T-helper 2 cell treated with Interferon-gamma antibody and Interleukin-4, amounts not matched to agents 100 ng/mL and 5 ng/mL, for 36 hours (primary cell): ENCODE measurements around the gene NMU. TPM values are rescaled to one million over a fixed set of nuclear protein-coding genes. Genes with fewer than 3 reads are reported as not detected.
"Not testable (repeated sequence)": the region's sequence is repeated elsewhere in the genome, so short reads cannot be mapped to it uniquely, and the experiment has no call there.

Experiments
- intact Hi-C: fragments of 100-400 bp; cut with micrococcal nuclease; formaldehyde crosslinking; loops from one replicate; pipeline ENCODE4 v1.15.1; 2023
- total RNA-seq: library from RNA; stranded (reverse); gene quantifications from 2 replicates; pipeline ENCODE4 v1.2.3, GENCODE V29; 2022

The NMU gene, protein sequence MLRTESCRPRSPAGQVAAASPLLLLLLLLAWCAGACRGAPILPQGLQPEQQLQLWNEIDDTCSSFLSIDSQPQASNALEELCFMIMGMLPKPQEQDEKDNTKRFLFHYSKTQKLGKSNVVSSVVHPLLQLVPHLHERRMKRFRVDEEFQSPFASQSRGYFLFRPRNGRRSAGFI
- total RNA-seq: not detected in 2 replicates

DNA sequence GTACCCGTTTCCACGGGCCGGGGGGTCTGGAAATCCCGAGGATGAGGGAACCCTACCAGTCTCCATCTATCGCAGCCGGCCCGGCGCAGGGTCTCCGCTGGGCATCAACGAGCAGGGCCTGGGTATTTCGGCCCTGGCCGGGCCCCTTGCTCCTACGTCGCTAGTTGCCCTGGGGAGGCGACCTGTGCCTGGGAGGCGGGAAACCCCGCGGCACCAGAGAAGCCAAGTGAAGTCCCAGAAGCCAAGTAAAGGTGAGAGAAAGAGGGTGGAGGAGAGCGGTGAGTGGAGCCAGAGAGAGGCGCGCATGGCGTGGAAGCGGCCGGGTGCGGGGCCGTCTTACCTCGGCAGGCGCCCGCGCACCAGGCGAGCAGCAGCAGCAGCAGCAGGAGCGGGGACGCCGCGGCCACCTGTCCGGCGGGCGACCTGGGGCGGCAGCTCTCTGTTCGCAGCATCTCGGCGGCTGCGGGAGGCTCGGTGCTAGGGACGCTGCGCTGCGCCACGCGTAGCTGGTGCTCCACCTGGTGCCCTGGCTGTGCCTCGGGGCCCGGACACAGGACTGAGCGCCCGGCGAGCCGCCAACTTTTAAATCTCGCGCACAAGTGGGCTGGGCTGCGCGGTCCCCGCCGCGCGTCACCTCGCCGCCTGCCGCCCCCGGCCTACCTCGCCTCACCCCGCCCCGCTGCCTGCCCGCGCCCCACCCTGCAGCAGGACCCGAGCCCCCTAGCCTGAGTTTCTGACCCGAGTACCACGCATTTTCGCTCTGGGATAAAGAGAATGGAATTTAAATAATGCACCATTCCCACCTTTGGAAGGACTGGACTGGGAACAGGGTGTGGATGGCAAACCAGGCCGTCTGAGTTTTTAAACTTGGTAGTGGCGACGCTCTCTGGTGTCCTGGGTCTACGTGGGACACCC is at the start of gene NMU:
Gene NMU, minus strand, starts transcription at position 558 of the 915 bp plus-strand sequence. Its CDS starts 106 bp downstream, at position 452.
- intact Hi-C loops: no loop called here

DNA sequence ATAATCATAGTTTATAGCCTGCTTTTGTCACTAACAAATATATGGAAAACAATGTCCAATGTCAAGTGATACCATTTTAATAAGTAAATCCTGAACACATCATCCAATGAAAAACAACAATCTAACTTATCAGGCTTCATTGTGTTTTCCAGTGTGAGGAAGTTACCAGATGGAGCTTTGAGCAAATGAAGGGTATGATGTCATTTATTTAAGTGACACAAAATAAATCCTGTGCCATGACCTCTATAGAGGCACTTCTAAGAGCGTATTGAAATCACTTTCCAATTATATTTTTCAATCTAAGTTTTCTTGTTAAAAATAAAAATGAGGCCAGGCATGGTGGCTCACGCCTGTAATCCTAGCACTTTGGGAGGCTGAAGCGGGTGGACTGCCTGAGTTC is 48.2 kb upstream of the NMU start:
- intact Hi-C loops: no loop called here

DNA sequence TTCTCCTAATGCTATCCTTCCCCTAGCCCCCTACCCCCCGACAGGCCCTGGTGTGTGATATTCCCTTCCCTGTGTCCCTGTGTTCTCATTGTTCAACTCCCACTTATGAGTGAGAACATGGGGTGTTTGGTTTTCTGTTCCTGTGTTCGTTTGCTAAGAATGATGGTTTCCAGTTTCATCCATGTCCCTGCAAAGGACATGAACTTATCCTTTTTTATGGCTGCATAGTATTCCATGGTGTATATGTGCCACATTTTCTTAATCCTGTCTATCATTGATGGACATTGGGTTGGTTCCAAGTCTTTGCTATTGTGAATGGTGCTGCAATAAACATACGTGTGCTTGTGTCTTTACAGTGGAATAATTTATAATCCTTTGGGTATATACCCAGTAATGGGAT is 46.7 kb upstream of the NMU start:
- intact Hi-C loops: not testable (repeated sequence)

DNA sequence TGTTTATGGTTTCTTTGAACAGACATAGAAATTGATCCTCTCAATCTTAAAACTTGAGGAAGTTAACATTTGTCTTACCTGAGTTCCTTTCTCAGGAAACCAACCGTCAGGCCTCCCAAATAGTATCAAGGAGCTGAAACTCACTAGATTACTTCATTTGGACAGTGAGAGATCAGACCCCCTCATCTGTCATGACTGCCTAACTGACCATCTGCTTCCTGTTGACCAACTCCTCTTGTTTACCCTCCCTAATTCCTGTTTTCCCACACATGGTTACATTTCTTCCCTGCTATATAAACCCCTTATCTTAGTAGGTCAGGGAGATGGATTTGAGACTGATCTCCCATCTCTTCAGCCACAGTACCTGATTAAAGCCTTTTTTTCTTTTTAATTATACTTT is 46.2 kb upstream of the NMU start:
- intact Hi-C loops: no loop called here

DNA sequence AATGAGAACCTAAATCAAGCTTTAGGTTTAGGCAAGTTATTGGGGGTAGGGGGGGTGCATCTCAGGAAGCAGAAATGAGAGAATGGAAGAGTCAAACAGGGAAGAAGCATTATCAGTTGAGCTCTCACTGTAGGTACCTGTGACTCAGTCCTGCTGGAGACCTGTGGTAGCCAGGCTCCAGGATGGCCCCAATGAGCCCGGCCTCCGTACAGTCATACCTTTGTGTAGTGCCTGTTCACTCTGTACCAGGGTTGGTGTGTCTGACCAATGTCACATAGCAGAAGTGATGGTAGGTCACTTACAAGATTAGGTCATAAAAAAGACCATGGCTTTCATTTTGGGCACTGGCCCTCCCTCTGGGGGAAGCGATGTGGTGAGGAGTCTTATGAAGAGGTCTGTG is 45.3 kb upstream of the NMU start:
- intact Hi-C loops: no loop called here

DNA sequence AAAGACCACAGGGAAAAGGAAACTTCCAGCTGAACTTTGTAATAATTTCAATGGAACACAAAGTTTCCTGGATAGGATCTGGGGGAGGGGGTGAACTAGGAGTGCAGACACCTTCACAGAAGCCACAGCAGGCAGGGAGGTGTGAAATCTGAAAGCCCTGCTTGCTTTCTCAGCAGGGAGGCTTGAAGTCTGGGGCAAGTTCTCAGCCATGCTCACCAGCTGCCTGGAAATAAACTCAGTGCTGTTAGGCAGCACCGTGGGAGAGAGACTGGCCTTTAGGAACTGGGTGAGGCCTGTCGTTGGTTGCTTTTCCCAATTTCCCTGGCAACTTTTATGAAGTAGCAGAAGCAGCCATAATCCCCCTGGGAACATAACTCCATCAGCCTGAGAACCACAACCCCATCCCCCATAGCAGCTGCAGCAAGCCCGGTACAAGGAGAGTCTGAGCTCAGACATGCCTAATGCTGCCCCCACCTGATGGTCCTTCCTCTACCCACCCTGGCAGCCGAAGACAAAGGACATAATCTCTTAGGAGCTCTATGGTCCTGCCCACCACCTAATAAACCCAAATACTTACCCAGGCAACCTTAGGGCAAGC is 39.2 kb upstream of the NMU start:
- intact Hi-C loops: no loop called here

DNA sequence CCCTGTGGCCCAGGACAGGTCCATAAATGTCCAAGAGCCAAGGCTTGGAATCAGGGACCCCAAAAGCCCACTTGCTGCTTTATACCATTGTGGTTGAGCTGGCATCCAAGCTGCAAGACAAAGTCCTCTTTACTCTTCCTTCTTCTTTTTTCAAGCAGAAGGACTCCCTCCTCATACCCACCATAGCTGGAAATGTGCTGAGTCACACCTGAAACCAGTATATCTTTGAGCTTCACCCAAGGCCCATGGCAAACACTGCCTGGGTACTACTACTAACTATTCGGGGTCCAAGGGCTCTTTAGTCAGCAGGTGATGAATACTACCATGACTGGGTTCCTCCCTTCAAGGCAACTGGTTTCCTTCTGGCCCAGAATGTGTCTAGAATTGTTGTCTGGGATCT is 37.3 kb upstream of the NMU start:
- intact Hi-C loops: no loop called here

DNA sequence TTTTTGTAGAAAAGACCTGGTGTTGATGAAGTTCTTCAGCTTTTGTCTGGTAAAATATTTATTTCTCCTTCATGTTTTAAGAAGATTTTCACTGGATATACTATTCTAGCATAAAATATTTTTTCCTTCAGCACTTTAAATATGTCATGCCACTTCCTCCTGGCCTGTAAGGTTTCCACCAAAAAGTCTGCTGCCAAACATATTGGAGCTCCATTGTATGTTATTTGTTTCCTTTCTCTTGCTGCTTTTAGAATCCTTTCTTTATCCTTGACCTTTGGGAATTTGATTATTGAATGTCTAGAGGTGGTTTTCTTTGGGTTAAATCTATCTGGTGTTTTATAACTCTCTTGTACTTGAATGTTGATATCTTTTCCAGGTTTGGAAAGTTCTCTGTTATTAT is 35.6 kb upstream of the NMU start:
- intact Hi-C loops: no loop called here

DNA sequence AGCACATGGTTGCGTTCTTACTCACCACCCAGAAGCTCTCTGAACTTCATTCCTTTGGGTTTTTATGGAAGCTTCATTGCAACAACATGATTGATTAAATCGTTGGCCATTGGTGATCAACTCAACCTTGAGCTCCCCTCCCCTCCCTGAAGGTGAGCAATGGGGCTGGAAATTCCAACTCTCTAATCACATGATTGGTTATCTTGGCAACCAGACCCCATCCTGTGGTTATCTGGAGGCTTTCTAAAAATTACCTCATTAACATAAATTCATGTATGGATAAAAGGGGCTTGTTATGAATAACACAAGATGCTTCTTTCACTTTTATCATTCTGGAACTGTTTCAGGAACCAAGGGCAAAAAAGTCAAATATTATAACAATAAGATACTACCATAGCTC is 34.6 kb upstream of the NMU start:
- intact Hi-C loops: no loop called here

DNA sequence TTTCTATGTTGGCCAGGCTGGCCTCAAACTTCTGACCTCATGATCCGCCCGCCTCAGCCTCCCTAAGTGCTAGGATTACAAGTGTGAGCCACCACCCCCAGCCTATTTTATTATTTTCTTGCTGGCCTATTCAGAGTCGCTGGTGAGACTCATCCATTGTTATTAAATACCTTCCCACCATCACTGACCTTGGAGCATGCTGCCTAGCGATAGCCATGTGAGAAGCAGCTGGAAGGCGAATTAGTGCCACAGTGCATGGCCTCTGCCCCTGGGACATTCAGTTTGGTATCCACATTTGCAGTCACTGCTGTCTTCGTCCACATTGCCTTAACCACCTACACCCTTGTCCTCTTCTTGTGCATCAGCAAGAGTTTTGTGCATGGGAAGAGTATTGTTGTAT is 32.4 kb upstream of the NMU start:
- intact Hi-C loops: no loop called here

DNA sequence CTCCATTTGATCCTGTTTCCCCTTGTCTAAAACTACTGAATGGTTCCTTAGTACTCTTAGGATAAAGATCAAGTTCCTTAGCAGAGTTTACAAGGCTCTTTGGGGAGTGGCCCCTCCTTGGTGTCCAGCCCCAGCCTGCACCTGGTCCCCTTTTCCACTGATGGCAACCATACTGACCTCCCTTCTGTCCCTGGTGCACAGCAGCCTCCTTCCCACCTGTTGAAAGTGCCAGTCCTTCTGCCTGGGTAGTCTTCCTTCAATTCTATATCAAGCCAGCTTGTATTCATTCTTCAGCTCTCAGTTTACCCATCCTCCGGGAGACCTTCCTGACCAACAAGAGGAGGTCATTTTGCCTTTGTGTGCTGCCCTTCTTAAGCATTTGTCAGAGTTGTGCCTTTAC is 30.4 kb upstream of the NMU start:
- intact Hi-C loops: no loop called here

DNA sequence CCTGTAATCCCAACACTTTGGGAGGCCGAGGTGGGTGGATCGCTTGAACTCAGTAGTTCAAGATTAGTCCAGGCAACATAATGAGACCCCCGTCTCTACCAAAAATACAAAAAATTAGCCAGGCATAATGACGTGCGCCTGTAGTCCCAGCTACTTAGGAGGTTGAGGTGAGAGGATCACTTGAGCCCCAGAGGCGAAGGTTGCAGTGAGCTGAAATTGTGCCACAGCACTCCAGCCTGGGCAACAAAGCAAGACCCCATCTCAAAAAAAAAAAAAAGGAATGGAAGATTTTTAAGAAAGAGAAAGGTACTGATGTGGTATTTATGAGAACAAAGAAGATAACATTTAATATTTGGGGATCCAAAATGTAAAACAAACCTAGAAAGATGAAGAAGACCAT is 27.0 kb upstream of the NMU start:
- intact Hi-C loops: no loop called here

DNA sequence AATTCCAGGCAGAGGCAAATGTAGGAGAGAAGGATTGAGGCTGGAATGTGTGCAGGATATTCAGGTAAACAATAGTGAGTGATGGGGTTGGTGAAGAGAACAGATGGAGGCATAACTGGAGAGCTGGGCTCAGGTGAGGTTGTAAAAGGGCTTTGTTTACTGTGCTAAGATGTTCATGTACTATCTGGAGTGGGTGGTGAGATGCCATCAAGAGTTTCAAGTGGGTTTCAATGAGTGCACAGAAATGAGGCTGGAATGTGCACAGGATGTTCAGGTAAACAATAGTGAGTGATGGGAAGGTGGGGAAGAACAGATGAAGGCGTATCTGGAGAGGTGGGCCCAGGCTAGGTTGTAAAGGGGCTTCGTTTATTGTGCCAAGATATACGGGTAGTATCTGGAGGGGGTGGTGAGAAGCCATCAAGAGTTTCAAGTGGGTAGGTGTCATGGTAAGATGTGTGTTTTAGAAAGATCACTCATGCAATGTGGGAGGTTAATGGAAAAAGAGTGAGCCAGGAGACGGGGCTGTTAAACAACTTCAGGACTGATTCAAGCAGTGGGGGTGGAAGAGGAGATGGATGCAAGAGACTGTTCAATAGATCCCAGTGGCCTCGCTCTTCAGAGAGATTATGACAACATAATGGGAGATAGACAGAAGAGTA is 25.4 kb upstream of the NMU start:
- intact Hi-C loops: no loop called here

DNA sequence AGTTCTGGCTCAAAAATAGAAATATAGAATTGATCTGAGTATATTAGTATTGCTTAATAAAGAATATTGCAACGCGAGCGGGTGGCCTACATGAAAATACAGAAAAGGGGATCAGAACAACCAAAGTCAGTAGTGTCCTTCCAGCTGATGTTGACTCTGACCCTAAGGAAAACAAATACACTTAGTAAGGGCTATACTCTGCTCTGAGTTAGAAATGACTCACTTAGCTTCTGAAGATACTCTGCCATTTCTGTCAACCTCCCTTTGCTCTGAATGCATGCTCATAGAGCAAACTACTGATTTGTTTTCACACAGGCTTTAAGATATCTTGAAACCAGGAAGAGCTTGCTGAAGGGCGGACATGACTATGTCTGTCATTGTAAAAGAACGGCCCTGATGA is 22.6 kb upstream of the NMU start:
- intact Hi-C loops: no loop called here

DNA sequence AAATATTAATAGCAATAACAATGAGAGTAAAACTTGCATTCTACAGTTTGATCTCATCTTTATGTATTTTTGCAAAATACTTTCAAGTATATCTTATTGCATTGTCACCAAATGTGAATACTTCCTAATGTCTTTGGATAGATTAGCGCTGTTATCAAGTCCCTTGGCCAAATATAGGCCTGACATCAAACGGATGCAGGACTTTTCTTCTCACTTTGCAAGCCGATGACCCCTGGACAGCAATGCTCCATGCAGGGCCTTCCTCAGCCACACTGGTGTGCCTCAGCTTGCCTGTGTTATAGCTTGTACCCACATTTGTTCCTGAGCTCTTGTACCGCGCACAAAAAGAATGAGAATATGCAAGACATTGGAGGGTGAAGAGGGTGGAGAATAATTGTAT is 18.0 kb upstream of the NMU start:
- intact Hi-C loops: no loop called here

DNA sequence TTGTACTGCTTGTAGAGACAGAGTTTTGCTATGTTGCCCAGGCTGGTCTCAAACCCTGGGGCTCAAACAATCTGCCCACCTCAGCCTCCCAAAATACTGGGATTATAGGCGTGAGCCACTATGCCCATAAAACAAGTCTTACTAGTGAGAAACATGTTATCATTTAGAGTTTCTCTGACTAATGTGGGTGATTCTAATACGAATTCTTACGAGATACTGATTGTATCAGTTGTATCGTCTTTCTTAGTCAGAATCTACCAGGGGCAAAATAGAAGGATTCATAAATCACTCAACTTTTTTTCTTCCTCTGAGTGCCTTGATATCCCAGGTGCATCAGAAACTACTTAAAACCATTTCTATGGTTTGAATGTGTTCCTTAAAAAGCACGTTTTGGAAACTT is 14.4 kb upstream of the NMU start:
- intact Hi-C loops: no loop called here

DNA sequence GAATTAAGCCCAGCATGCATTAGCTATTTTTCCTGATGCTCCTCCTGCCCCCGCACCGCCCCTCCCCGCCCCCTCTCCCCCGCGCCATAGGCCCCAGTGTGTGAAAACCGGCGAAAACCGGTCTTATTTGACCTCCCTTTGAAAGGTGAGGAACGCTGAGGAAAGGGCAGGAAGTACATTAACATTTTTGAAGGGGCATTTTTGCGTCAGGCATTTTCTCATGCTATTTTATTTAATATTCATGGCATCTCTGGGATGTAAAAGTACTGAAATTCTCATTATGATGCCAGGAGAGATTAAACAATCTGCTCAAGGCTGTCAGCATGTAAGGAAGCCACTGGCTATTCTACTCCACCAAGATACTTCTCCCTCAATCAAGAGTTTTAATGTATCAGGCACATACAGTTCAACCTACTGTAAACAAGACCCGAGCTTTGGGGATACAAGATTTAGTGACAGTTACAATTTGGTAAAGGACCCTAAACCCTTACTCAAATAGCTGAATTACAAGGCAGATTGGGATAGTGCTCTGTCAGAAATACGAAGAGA is 1.2 kb upstream of the NMU start:
- intact Hi-C loops: no loop called here

DNA sequence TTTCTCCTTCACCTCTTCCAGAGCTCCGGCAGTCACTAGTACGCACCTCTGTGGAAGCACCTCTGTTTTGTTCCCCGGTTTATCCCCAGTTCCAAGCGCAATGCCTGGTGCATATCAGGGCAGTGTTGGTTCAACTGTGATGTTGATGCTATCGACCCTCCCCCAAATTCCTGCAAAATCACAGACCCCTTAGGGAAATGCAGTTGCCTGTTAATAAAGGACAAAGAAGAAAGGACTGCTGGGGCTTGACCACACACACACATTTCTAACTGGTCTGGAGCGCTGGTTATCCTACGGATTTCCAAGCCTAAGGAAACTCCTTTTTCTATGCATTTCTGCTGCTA is 530 bp upstream of the NMU start:
- intact Hi-C loops: no loop called here

DNA sequence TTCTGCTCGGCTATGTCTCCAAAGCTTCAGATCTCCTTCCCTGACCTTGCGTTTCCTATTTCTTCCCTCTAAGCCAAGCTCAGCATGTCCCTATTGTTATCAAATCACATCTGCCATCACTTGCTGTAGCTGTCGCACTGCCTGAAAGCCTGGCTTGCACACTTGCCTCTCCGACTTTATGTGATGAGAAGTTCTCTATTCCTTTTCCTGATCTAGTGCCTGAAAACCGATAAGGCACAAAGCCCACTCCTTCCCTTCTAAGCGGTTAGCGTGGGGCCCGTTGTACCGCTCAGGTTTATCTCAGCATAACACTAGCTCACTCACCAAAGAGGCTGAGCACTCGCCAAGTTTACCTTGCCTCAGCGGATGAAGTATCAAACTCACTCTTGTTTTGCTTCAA is 816 bp downstream of the NMU start:
- intact Hi-C loops: no loop called here

DNA sequence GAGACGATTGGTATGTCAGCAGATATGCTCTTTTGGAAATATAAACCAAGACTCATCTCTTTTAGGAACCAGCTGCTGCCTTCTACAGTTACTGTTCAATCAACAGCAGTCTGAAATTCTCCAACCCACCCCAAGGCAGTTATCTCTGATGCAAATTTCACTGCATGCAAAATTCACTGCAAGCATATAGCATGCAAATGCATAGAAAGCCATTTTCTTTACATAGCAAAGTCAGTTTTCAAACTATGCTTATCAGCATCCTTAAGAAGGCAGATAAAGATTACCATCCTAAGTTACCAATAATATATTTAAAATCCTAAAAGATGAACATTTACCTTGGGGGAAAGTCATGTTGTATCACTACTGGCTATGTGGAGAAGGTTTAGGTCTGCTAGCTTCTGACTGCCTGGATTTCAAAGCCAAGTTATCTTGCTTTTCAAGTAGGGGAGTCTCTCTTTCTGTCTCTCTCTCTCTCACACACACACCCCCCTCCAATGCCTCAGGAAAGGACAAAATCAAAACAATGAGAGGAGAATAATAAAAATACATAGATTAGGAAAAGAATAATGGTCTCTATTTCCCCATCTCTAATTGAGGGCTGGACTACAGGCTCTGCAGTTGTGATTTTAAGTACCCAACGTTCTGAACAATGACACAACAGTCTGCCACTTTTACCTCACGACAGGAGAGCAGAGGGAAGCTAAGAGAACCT is 1.5 kb downstream of the NMU start:
- intact Hi-C loops: no loop called here

DNA sequence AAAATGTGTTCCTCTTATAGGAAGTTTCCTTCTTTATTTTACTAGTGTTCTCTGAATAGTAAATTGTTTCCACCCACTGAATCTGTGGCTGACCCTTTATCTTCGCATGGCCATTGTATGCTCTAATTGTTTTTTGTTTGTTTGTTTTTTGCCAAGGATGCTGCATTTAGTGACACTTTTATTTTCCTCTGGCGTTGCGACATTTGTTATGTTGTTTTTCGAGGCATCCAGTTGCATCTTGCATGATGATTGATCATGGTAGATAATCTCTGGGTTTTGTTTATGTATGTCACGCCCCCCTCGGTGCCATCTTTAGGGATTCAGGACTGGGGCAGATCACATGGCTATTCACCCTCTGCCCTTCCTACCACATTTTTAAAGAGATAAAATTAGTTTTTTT is 2.2 kb downstream of the NMU start:
- intact Hi-C loops: no loop called here
